ENCODE results near the gene TACR2. TPM values are rescaled to one million over a fixed set of nuclear protein-coding genes. Genes with fewer than 3 reads are reported as not detected.

TACR2 gene
- total RNA-seq, 1 experiment from 2014 or later: 0.57 TPM

DNA sequence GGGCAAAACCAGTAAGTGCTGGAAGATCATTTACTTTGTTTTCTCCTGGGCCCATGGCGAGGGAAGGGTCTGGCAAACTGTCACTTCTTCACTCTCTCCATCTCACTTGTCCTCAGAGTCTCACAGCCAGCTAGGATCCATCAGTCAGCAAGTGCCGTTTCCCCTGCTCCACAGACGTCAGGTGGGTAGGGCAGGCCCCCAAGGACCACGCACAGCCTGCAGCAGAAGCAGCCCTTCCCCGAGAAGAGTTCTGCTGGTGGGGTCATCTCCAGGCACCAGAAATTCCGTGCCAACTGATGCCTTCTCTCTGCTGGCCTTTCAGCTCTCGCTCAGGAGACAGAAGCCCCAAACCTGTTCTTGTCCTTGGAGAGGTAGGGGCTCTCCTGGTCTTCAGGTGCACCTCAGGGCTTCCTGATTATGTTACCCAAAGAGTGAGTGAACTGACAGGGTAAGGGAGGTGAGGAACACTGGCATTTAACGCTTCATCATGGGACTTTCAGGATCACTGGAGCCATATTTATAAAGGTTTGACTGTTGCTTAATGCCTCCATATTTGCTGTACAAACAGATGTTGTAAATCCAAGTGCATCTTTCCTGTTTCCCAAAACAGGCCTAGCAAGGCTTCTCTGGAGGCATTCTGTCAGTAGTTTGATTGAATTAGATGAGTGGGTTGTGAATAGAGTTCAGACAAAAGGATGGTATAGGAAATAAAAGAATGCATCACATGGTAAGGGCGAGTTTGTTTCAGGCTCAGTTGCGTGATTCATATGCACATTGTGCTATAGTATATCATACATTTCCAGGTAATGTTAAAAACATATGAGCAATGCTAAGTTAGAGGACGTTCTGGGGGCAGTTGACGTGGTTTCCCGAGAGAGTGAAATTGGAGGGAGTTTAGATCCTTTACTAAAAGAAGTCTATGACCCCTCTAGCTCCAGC lies 20.9 kb upstream of the TACR2 start:
- Mint-ChIP-seq H3K36me3 (ENCODE audit: insufficient read depth, unreplicated experiment) (peaks cover 18% of the 10 kb centered on the region), H3K27me3 (ENCODE audit: insufficient read depth, unreplicated experiment) (no peaks in the 10 kb centered on the region), H3K4me1 (ENCODE audit: low read depth, unreplicated experiment) (peaks cover 42% of the 10 kb centered on the region), H3K4me3 (ENCODE audit: unreplicated experiment) (no peak overlapping the region), H3K9me3 (ENCODE audit: unreplicated experiment) (peaks cover 7% of the 10 kb centered on the region), H3K27ac (ENCODE audit: unreplicated experiment) (peak overlapping the region; percentile 86)
- Histone ChIP-seq H3K27me3 (replicated peaks; ENCODE audit: control insufficient read depth, insufficient read depth, low read length) (no peaks in the 10 kb centered on the region), H3K4me1 (peaks cover 35% of the 10 kb centered on the region), H3K4me3 (ENCODE audit: low read depth, low read length) (no peak overlapping the region), H3K36me3 (ENCODE audit: control insufficient read depth, insufficient read depth, low read length) (no peaks in the 10 kb centered on the region), H3K9me3 (0 out of 2 replicates have a peak, but pooled peaks cover 4% of the 10 kb centered on the region)
- intact Hi-C loops (cut with micrococcal nuclease; ENCODE audit: unreplicated experiment): loop anchor here (1.0 kb wide), 3 partner anchors 9 to 14 kb away; partner anchors contain the start of gene TSPAN15
- ChIA-PET CTCF (interaction anchor here (0.6 to 3.2 kb wide), 5 partner anchors 9 to 62 kb away, joined by 3 to 21 read pairs (median 5); no protein-coding TSS in a partner anchor), POLR2A (interaction anchor here (0.5 to 1.6 kb wide), 4 partner anchors 10 to 67 kb away, joined by 3 to 7 read pairs (median 5); partner anchors contain the start of gene TSPAN15)
- no peak for DNase-seq
- TF ChIP-seq, protein P1, sequence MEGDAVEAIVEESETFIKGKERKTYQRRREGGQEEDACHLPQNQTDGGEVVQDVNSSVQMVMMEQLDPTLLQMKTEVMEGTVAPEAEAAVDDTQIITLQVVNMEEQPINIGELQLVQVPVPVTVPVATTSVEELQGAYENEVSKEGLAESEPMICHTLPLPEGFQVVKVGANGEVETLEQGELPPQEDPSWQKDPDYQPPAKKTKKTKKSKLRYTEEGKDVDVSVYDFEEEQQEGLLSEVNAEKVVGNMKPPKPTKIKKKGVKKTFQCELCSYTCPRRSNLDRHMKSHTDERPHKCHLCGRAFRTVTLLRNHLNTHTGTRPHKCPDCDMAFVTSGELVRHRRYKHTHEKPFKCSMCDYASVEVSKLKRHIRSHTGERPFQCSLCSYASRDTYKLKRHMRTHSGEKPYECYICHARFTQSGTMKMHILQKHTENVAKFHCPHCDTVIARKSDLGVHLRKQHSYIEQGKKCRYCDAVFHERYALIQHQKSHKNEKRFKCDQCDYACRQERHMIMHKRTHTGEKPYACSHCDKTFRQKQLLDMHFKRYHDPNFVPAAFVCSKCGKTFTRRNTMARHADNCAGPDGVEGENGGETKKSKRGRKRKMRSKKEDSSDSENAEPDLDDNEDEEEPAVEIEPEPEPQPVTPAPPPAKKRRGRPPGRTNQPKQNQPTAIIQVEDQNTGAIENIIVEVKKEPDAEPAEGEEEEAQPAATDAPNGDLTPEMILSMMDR (IDR thresholded peaks at IDR 0.05; ENCODE audit: insufficient read depth in 1 of 2, low read depth in 1 of 2, low read length in 1 of 2, severe bottlenecking in 1 of 2, unreplicated experiment in 1 of 2): no peak
- BruUV-seq (replicated peaks): no TSS peak

DNA sequence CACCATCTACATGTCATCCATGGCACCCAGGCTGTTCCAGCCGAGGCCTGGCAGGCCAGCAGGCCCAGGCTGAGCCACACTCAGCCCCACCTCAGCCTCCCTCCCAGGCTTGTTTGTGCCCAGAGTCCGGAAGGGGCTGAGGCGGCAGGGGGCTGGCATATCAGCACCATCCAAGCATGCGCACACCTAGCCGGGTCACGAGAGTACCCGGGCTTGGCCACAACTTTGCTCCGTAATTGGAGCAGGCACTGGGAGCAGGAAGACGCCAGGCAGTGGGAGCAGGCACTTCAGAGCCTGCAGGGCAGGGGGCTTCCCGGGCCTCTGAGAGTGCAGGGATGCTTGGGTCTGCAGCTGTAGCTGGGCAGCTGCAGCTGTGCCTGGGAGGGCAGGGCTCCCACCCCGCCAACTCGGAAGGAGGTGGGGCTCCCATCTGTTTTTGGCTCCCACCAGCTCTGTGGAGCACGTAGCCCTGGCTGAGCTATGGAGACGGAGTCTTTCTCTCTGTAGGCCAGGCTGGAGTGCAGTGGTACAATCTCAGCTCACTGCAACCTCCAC lies 19.3 kb upstream of the TACR2 start:
- Histone ChIP-seq H3K4me1 (peaks cover 35% of the 10 kb centered on the region), H3K27me3 (replicated peaks; ENCODE audit: control insufficient read depth, insufficient read depth, low read length) (no peaks in the 10 kb centered on the region), H3K36me3 (ENCODE audit: control insufficient read depth, insufficient read depth, low read length) (no peaks in the 10 kb centered on the region), H3K9me3 (0 out of 2 replicates have a peak, but pooled peaks cover 4% of the 10 kb centered on the region), H3K4me3 (ENCODE audit: low read depth, low read length) (no peak overlapping the region)
- H3K27ac Mint-ChIP-seq (ENCODE audit: unreplicated experiment): no peak overlapping the region
- TF ChIP-seq, protein P1 (IDR thresholded peaks at IDR 0.05; ENCODE audit: insufficient read depth in 1 of 2, low read depth in 1 of 2, low read length in 1 of 2, severe bottlenecking in 1 of 2, unreplicated experiment in 1 of 2): no peak
- ChIA-PET POLR2A (no interaction called here), CTCF (no interaction called here)
- H3K36me3 Mint-ChIP-seq (ENCODE audit: insufficient read depth, unreplicated experiment): peaks cover 18% of the 10 kb centered on the region
- H3K9me3 Mint-ChIP-seq (ENCODE audit: unreplicated experiment): peaks cover 7% of the 10 kb centered on the region
- H3K4me1 Mint-ChIP-seq (ENCODE audit: low read depth, unreplicated experiment): peaks cover 42% of the 10 kb centered on the region
- no peak overlapping the region for H3K4me3 Mint-ChIP-seq (ENCODE audit: unreplicated experiment)
- no peak for DNase-seq
- no peaks in the 10 kb centered on the region for H3K27me3 Mint-ChIP-seq (ENCODE audit: insufficient read depth, unreplicated experiment)
- intact Hi-C loops (cut with micrococcal nuclease; ENCODE audit: unreplicated experiment): no loop called here
- no TSS peak for BruUV-seq (replicated peaks)

DNA sequence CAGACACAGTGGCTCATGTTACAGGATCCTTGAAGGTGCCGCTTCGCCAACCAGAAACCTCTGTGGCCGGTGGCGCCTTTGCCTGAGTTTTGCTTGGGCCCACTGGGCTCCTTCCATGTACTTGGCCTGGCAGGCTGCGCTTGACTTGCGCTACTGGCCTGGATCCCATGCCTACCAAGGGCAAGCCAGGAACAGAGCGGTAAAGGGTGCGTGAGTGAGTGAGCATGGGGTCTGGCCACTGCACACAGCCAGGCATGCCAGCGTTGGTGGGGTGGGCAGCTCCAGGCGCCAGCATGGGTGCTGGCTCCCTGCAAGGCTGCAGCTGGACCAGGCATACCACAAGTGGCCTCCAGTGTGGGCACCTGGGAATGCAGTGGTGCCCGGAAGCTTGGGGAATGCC lies 18.2 kb upstream of the TACR2 start:
- no peaks in the 10 kb centered on the region for H3K27me3 Mint-ChIP-seq (ENCODE audit: insufficient read depth, unreplicated experiment)
- Histone ChIP-seq H3K9me3 (0 out of 2 replicates have a peak, but pooled peaks cover 4% of the 10 kb centered on the region), H3K4me3 (ENCODE audit: low read depth, low read length) (no peak overlapping the region), H3K4me1 (peaks cover 29% of the 10 kb centered on the region), H3K36me3 (ENCODE audit: control insufficient read depth, insufficient read depth, low read length) (no peaks in the 10 kb centered on the region), H3K27me3 (replicated peaks; ENCODE audit: control insufficient read depth, insufficient read depth, low read length) (no peaks in the 10 kb centered on the region)
- peaks cover 7% of the 10 kb centered on the region for H3K9me3 Mint-ChIP-seq (ENCODE audit: unreplicated experiment)
- intact Hi-C loops (cut with micrococcal nuclease; ENCODE audit: unreplicated experiment): no loop called here
- BruUV-seq (replicated peaks): no TSS peak
- no peak overlapping the region for H3K4me3 Mint-ChIP-seq (ENCODE audit: unreplicated experiment)
- H3K27ac Mint-ChIP-seq (ENCODE audit: unreplicated experiment): no peak overlapping the region
- H3K36me3 Mint-ChIP-seq (ENCODE audit: insufficient read depth, unreplicated experiment): peaks cover 16% of the 10 kb centered on the region
- CTCF ChIA-PET: no interaction called here
- POLR2A ChIA-PET: no interaction called here
- no peak for DNase-seq
- H3K4me1 Mint-ChIP-seq (ENCODE audit: low read depth, unreplicated experiment): peaks cover 32% of the 10 kb centered on the region
- TF ChIP-seq, protein P1 (IDR thresholded peaks at IDR 0.05; ENCODE audit: insufficient read depth in 1 of 2, low read depth in 1 of 2, low read length in 1 of 2, severe bottlenecking in 1 of 2, unreplicated experiment in 1 of 2): no peak
